A549 treated with Hydrocortisone at 1 μM for 4 hours (cell line): ENCODE measurements around the gene KLHL15. TPM values are rescaled to one million over a fixed set of nuclear protein-coding genes. Genes with fewer than 3 reads are reported as not detected.

Experiments used
- total RNA-seq: library from RNA; stranded (reverse); fragments of 200-300 nt; extraction: Qiagen RNA extraction; gene quantifications from 5 replicates; pipeline ENCODE4 v1.2.3, GENCODE V29; 2022

Gene KLHL15, protein sequence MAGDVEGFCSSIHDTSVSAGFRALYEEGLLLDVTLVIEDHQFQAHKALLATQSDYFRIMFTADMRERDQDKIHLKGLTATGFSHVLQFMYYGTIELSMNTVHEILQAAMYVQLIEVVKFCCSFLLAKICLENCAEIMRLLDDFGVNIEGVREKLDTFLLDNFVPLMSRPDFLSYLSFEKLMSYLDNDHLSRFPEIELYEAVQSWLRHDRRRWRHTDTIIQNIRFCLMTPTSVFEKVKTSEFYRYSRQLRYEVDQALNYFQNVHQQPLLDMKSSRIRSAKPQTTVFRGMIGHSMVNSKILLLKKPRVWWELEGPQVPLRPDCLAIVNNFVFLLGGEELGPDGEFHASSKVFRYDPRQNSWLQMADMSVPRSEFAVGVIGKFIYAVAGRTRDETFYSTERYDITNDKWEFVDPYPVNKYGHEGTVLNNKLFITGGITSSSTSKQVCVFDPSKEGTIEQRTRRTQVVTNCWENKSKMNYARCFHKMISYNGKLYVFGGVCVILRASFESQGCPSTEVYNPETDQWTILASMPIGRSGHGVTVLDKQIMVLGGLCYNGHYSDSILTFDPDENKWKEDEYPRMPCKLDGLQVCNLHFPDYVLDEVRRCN
- total RNA-seq, result 3.1 to 4.4 TPM (median 3.5 TPM) in 5 replicates

DNA sequence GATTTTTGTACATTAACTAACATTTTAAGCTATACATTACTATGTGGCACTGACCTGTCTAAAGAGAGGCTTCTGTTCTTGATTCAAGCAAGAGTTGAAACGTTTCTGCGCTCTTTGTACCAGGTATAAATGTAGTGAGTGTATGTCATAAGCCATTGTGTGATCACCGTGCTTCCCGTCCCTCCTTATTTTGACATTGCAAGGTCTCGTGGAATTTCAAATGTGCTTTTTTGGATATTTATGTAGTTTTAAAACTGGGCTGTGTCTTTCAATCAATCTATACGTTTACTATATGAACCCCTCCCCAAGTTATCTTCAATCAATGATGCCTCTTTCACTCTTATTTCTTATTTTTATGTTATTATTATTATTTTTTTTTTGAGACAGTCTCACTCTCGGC lies at the start of gene KLHL15:
TSS of gene KLHL15 (minus strand) at position 101 of the 400 bp plus-strand sequence. CDS start 20,493 bp downstream, outside the sequence.

DNA sequence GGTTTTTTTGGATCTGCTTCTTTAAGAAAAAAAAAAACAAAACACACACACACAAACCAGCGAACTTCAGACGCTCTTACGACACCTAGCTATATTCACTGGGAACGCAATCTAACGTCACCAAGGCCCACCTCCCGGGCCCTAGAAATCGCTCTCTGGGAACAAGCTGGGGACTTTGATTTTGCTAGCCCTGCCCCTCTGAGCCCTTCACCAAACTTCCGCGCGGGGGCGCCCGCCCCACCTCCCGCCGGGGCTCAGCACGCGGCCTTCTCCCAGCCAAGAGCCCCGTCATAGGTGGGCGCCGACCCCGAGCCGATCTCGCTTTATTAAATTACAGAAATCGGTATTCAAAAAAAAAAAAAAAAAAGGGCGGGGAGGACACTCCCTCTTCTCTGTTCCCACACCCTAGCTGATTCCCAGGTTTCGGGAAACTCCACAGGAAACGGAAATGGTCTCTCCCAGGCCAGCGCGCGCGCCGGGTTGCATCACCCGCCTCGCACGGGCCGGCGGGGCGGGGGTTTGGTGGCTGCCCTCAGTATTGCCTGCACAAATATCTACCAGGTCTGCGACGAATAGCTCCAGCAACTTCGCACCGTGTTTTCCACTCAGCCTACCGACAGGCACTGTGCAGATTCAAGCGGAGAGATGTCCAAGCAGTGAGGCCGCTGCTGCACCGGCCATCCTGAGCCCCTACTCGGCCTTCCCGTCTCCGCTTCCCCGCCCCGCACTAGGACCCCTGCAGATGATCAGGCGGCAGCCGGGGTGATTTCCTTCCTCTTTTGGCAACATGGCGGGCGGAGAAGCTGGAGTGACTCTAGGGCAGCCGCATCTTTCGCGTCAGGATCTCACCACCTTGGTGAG lies 27.4 kb upstream of the KLHL15 start, which contains the start of gene EIF2S3:
TSS of gene EIF2S3 (plus strand) at position 775 of the 861 bp plus-strand sequence. CDS start at position 788, 13 bp downstream.

Other genes with a start within 250 kb of the KLHL15 start
- 355 to 458 TPM (median 417 TPM) in 5 replicates for gene SAT1, start 244.0 kb downstream of the KLHL15 start, total RNA-seq
- 30.4 to 30.9 TPM (median 30.6 TPM) in 5 replicates for gene APOO, start 119.2 kb downstream of the KLHL15 start, total RNA-seq
- 0.06 to 0.07 TPM (median 0.07 TPM) in 4 of 5 replicates, not detected in the other for gene CXorf58, start 119.2 kb downstream of the KLHL15 start, total RNA-seq
- gene EIF2S3, start 27.8 kb upstream of the KLHL15 start, total RNA-seq, result 118 to 207 TPM (median 131 TPM) in 5 replicates
- 7.1 to 10.6 TPM (median 8.7 TPM) in 5 replicates for gene ZFX, start 122.5 kb upstream of the KLHL15 start, total RNA-seq